ENCODE measurements around the gene AGRN.

Gene AGRN

GRCh38 chr1:1043921-1044320 lies 24.0 kb downstream of the AGRN start:
- Histone ChIP-seq H3K36me3 (ENCODE audit: control insufficient read depth, insufficient read depth, low read length) (peaks cover 1% of the 10 kb centered on the region), H3K4me3 (replicated peaks; ENCODE audit: low read depth, low read length) (no peak overlapping the region), H3K27me3 (replicated peaks; ENCODE audit: control insufficient read depth, insufficient read depth, low read length) (no peaks in the 10 kb centered on the region)
- TF ChIP-seq CTCF (IDR thresholded peaks at IDR 0.05; ENCODE audit: insufficient read depth, low read length, poor library complexity, severe bottlenecking) = no peak
- no peak for DNase-seq (ENCODE audit: extremely low read depth, insufficient read length)

DNA sequence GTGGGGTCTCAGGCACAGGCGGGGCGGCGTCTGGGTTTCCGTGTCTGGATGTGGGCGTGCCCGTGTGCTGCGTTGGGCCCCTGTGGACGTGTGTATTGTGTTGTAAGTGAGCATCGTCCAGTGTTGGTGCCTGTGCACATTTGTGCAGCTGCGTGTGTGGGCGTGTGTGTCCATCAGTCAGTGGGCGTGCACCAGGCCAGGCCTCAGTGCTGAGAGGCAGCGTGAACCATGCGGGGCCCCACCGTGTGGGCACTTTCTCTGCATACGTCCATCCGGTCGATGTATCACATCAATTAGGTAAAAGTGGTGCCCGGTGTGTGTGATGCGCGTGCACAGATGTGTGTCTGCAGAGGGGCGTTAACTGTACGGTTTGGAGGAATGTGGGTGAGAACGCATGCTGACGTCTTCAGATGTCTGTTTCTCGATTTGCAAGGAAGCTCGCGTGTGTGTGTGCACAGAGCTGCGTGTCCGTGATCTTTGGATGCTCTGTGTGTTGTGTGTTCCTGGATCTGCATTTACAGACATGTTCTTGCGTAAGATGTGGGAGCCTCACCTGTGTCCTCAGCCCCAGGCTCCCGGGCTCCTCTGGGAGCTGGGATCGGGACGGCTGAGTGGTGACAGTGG lies 24.6 kb downstream of the AGRN start:
- Histone ChIP-seq H3K27me3 (replicated peaks; ENCODE audit: control insufficient read depth, insufficient read depth, low read length) (no peaks in the 10 kb centered on the region), H3K36me3 (ENCODE audit: control insufficient read depth, insufficient read depth, low read length) (peaks cover 1% of the 10 kb centered on the region), H3K4me3 (replicated peaks; ENCODE audit: low read depth, low read length) (no peak overlapping the region)
- no peak for DNase-seq (ENCODE audit: extremely low read depth, insufficient read length)
- TF ChIP-seq CTCF (IDR thresholded peaks at IDR 0.05; ENCODE audit: insufficient read depth, low read length, poor library complexity, severe bottlenecking) = no peak

DNA sequence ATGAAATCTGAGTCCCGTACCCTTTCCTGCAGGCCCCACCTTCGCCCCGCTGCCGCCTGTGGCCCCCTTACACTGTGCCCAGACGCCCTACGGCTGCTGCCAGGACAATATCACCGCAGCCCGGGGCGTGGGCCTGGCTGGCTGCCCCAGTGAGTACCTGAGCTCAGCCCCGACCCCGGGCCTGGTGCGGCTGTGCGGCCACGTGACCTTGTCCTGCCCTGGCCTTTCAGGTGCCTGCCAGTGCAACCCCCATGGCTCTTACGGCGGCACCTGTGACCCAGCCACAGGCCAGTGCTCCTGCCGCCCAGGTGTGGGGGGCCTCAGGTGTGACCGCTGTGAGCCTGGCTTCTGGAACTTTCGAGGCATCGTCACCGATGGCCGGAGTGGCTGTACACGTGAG lies 25.2 kb downstream of the AGRN start:
- DNase-seq (ENCODE audit: extremely low read depth, insufficient read length) = no peak
- TF ChIP-seq CTCF (IDR thresholded peaks at IDR 0.05; ENCODE audit: insufficient read depth, low read length, poor library complexity, severe bottlenecking) = no peak
- H3K27me3 ChIP-seq (replicated peaks; ENCODE audit: control insufficient read depth, insufficient read depth, low read length) = no peaks in the 10 kb centered on the region
- peaks cover 1% of the 10 kb centered on the region for H3K36me3 ChIP-seq (ENCODE audit: control insufficient read depth, insufficient read depth, low read length)
- H3K4me3 ChIP-seq (replicated peaks; ENCODE audit: low read depth, low read length) = no peak overlapping the region

- no peaks in the 10 kb centered on the region for H3K27me3 ChIP-seq (replicated peaks; ENCODE audit: control insufficient read depth, insufficient read depth, low read length)
- DNase-seq (ENCODE audit: extremely low read depth, insufficient read length) = no peak
- H3K4me3 ChIP-seq (replicated peaks; ENCODE audit: low read depth, low read length) = no peak overlapping the region
- TF ChIP-seq CTCF (IDR thresholded peaks at IDR 0.05; ENCODE audit: insufficient read depth, low read length, poor library complexity, severe bottlenecking) = no peak
- peaks cover 1% of the 10 kb centered on the region for H3K36me3 ChIP-seq (ENCODE audit: control insufficient read depth, insufficient read depth, low read length)
Measured at GRCh38 chr1:1046243-1046642, 26.3 kb downstream of the AGRN start.

- H3K36me3 ChIP-seq (ENCODE audit: control insufficient read depth, insufficient read depth, low read length) = peaks cover 1% of the 10 kb centered on the region
- no peak for DNase-seq (ENCODE audit: extremely low read depth, insufficient read length)
- no peak overlapping the region for H3K4me3 ChIP-seq (replicated peaks; ENCODE audit: low read depth, low read length)
- TF ChIP-seq CTCF (IDR thresholded peaks at IDR 0.05; ENCODE audit: insufficient read depth, low read length, poor library complexity, severe bottlenecking) = no peak
- H3K27me3 ChIP-seq (replicated peaks; ENCODE audit: control insufficient read depth, insufficient read depth, low read length) = no peaks in the 10 kb centered on the region
Measured at GRCh38 chr1:1046767-1047166, 26.8 kb downstream of the AGRN start.

GRCh38 chr1:1047407-1047806 lies 27.5 kb downstream of the AGRN start:
- Histone ChIP-seq H3K4me3 (replicated peaks; ENCODE audit: low read depth, low read length) (no peak overlapping the region), H3K36me3 (ENCODE audit: control insufficient read depth, insufficient read depth, low read length) (peaks cover 1% of the 10 kb centered on the region), H3K27me3 (replicated peaks; ENCODE audit: control insufficient read depth, insufficient read depth, low read length) (no peaks in the 10 kb centered on the region)
- no peak for TF ChIP-seq CTCF (IDR thresholded peaks at IDR 0.05; ENCODE audit: insufficient read depth, low read length, poor library complexity, severe bottlenecking)
- no peak for DNase-seq (ENCODE audit: extremely low read depth, insufficient read length)

Data from GM06990 (cell line).